Hepatic stellate cell (primary cell): Measurements from ENCODE around the gene INPP1.

ENCODE experiments used
- DNase-seq: peaks from one replicate; pipeline ENCODE4 v3.0.0; 2011; ENCODE audit warnings: low spot score

The INPP1 gene

DNA sequence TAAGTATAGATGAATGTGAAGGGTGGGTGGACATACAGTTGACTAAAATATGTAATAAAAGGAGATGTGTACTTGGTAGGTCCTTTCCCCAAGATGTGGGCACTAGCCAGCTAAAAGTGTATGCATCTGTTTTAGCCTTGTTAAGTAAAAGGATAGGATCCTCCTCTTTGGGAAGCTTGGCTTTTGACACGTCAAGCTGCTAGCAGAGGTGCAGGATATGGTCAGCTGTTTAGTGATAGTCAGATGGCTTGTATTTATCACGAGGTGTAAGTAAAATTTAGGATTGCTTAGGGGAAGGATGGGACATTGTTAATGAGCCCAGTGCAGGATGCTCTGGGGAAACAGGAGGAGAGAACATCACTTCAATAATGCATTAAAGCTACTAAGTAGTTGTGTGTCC lies 66.2 kb downstream of the INPP1 start:
- DNase-seq, result no peak

DNA sequence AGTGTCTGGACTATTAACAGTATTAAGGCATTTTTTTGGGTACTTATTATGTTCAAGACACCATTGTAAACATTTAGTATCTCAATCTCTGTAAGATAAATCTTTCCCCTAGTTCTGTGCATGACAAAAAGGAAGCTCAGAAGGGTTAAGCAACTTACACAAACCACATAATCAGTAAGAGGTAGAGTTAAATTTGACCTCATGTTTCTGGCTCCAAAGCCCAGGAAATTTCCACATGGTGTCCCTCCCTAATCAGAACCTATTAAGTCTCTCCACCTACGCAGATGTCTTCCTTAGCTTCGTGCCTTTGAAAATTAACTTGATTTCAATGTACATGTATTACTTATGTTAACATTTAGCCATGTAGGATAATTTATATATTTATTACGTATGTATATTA lies 66.8 kb downstream of the INPP1 start:
- no peak for DNase-seq

DNA sequence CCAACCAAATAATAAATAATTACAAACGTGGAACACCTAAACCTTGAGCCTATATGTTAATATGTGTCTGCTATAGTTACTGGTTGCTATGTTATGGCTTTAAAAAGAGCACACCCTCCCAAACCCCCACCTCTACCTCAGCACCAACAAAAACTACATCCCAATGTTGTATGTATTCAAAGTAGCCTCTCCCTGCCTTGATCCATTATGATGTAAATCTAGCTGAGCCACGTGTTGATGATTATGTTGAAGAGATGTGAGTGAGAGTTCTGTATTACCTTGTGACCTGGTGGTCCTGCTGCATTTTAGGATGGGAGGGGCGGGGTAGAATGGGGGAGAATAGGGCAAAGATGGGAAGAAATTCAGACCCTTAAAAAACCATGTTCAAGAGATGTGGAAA lies 69.6 kb downstream of the INPP1 start:
- no peak for DNase-seq

GRCh38 chr2:190413421-190413820 lies 70.0 kb downstream of the INPP1 start:
- DNase-seq, result no peak

DNA sequence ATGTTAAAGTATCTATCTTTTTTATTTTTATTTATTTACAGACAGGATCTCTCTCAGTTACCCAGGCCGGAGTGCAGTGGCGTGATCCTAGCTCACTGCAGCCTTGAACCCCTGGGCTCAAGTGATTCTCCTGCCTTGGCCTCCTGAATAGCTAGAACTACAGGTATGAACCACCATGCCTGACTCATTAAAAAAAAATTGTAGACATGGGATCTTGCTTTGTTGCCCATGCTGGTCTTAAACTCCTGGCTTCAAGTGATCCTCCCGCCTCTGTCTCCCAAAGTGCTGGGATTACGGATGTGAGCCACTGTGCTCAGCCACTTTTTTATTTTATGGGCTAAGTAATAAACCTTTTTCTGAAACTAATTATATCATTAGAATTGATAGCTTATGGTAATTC lies 71.9 kb downstream of the INPP1 start:
- DNase-seq, result no peak

DNA sequence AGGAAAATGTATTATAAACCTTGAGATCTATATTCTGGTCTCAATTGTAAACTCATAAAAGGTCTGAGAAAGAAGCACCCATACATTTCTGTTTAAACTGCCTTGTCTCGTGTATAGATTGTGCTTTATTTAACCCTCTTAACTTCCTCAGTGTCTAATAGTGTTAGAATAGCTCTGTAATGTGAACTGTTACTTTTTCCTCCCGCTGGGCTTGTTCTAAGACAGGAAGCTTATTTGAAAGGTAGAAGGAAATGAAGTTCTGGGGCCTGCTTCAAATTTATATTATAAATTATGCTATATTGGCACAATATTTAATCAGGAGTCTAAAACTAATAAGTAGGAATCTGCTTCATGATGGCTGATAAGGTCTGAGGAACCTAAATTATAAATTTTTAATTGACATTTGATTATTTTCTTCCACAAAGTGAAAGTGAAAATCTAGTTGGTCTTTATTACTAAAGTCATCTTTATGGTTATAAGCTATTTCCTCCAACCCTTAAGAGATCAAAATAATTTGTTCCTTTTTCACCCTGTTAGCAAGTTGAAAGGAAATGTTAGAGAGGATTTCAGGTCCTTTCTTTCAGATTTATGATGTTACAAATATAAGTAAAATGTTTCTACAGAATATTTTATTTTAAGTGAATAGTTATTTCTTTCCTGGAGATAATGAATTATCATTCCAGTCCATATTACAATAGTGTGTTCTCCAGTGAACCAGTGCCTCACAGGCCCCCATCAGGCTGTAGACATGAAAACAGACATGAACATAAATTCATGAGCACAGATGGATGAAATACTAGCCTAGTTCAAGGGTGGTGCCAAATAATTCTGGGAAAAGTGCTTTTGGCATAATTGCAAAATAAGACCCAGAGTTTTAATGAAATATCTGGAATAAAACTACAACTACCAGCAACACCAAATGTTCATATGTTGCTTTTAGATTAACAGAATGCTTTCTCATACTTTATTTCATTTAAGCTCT lies 72.7 kb downstream of the INPP1 start:
- no peak for DNase-seq

- no peak for DNase-seq
These were observed 73.9 kb downstream of the INPP1 start for GRCh38 chr2:190417045-190417842.

GRCh38 chr2:190418727-190419126 lies 75.3 kb downstream of the INPP1 start:
- DNase-seq, result no peak

DNA sequence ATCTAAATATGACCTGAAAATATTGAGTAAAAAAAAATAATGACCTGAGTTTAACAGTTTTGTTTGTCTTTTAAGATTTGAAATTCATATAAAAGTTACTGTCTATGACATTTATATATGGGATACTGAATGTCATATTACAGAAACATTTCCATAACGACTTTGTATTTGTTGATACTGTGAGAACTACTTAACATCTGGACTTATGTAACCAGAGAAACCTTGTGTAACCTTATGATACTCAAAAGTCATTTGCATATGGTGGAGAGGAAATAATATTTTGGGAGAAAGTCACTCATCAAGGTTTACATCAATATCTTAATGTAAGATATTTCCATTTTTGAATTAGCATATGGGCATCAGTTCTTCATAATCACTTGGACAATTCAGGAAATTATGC lies 77.4 kb downstream of the INPP1 start:
- DNase-seq, result no peak
